GM12864 (cell line): ENCODE results near the gene CDK4.
"Not testable (repeated sequence)": the region's sequence is repeated elsewhere in the genome, so short reads cannot be mapped to it uniquely, and the experiment has no call there.

ENCODE experiments used
- DNase-seq: peaks from one replicate; pipeline ENCODE4 v3.0.0-alpha.2; 2011; ENCODE audit warnings: low read depth
- H3K4me3 ChIP-seq: 2 replicates; pipeline ENCODE4 v1.5.1; 2011; ENCODE audit warnings: mild to moderate bottlenecking, low read depth, low read length, control low read depth
- CTCF ChIP-seq: IDR thresholded peaks from 2 replicates; pipeline ENCODE4 v1.5.1; 2011; ENCODE audit warnings: low read depth, mild to moderate bottlenecking, moderate library complexity, low read length, control low read depth, inconsistent platforms; ENCODE audit errors: missing control alignments

Gene CDK4

GRCh38 chr12:57779736-57780135, 27.6 kb upstream of the CDK4 start:
- no peak overlapping the region for H3K4me3 ChIP-seq
- no peak for TF ChIP-seq CTCF
- DNase-seq: no peak

DNA sequence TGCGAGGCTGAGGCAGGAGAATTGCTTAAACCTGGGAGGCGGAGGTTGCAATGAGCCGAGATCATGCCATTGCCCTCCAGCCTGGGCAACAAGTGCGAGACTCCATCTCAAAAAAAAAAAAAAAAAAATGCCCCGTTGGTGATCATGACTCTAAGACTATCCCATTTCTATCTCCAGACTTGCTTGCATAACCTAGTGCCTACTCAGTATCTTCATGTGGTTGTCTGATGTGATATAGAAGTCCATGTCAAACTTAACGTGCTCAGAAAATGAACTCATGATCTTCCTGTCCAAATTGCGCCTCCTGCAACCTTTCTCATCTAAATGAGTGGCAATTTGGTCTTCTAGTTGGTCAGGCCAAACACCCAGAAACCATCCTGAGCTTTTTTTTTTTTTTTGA, 25.8 kb upstream of the CDK4 start:
- no peak for DNase-seq
- TF ChIP-seq CTCF: no peak
- no peak overlapping the region for H3K4me3 ChIP-seq

DNA sequence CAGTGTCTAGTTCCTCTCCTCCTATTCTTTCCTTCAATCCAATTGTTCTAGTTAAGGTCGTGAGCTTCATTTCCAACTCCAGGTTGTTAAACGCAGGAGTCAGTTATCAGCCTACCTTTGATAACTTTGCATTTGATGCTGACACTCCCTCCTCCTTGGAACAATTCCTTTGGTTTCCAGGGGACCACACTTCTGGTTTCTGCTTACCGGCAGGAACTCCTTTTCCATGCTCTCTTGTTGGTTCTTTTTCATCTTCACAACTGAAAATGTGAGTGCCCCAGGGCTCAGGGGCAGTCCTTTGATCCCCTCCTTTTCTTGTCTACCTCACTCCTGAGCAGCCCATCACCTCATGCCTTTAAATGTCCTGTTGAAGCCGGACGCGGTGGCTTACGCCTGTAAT, 25.3 kb upstream of the CDK4 start:
- no peak overlapping the region for H3K4me3 ChIP-seq
- no peak for DNase-seq
- no peak for TF ChIP-seq CTCF

DNA sequence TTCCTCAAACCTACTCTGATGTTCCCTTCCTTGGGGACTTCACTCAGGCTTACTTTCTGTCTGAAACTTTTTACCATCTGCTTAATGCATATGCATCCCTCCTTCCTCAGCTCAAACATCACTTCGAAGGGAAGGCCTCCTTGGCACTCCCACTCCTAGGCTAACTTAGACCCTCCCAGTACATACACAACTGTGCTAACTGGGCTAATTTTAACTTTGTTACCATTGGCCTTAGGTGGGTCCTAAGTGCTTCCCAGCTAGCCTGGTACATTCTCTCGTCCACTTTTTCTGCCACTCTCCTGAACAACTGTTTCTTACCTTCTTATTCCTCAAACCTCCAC, 24.1 kb upstream of the CDK4 start:
- no peak for DNase-seq
- TF ChIP-seq CTCF: no peak
- H3K4me3 ChIP-seq: no peak overlapping the region

DNA sequence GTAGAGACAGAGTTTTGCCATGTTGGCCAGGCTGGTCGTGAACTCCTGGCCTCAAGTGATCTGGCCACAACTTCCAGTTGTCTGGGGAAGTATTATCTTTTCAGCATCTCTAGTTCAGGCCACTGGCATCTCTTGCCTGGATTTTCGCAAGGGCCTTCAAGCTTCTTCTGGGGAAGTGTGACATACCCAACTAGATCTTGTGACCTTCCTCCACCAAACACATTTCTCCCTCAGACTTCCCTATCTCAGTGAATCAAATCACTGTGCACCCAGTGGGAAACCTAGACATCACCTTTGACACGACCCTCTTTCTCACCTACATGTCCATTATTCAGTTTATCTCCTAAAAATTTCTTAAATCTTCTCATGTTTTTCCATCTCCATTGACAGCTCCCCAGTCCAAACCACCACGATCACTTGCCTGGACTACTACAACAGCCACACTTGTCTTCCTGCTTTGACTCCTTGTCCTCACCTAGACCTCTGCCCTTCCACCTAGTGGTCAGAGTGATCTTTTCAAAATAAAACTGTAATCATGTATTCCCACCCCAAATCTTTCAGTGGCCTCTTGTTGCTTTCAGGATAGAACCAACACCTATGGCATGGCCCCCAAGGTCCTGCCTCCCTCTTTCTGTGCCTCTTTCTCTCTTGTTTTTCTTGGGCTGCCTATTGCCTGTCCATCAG, 23.6 kb upstream of the CDK4 start:
- TF ChIP-seq CTCF: peak; percentile 37
- DNase-seq: no peak
- no peak overlapping the region for H3K4me3 ChIP-seq

DNA sequence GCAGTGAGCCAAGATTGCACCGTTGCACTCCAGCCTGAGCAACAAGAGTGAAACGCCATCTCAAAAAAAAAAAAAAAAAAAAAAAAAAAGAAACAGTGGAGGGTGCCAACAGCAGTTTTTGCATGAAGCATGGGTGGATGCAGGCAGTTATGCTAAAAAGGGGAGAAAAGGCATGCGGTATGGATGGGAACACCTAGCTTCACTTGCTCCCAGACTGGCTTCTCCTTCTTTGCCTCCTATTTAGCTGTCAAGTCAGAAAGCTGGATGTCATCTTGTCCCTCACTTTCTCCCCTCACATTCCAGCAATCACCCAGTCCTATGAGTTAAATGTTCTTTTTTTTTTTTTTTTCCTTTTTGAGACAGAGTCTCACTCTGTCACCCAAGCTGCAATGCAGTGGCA, 22.9 kb upstream of the CDK4 start:
- TF ChIP-seq CTCF: no peak
- no peak for DNase-seq
- no peak overlapping the region for H3K4me3 ChIP-seq

DNA sequence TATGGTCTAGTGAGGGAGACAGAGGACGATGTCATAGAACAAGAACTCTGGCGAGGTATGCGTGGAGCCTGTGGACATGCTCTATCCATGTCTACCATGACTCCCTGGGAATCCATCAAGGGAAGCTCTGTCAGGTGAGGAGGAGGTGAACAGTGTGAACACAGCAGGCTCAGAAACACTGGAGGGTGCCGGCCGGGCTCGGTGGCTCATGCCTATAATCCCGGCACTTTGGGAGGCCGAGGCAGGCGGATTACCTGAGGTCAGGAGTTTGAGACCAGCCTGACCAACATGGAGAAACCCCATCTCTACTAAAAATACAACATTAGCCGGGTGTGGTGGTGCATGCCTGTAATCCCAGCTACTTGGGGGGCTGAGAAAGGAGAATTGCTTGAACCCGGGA, 22.5 kb upstream of the CDK4 start:
- DNase-seq, H3K4me3 ChIP-seq: not testable (repeated sequence)
